Heart left ventricle (tissue), 16 donors: ENCODE data around the gene BARHL1. TPM values are rescaled to one million over a fixed set of nuclear protein-coding genes. Genes with fewer than 3 reads are reported as not detected.

Experiments used
- ATAC-seq, 4 donors: fragments of 200-7000 bp; cut with Tn5 transposase; one replicate each; pipeline ENCODE4 v1.9.1; 2020 to 2022; ENCODE audit warnings: moderate library complexity in 4 of 4, mild to moderate bottlenecking in 3 of 4, moderate number of reproducible peaks in 1 of 4
- DNase-seq, 5 donors: peaks; one replicate each; pipeline ENCODE4 v3.0.0-alpha.2; 2020
- H3K27ac ChIP-seq, 12 donors: fragments of 200-600 bp; sonication (generic) in 4 of 12; one replicate each; pipeline versions ENCODE4 v1.5.0 to v1.8.0; 2016 to 2022; ENCODE audit warnings: mild to moderate bottlenecking in 2 of 12
- H3K27me3 ChIP-seq, 9 donors: fragments of 200-600 bp; sonication (generic) in 2 of 9; one replicate each; pipeline versions ENCODE4 v1.5.1 to v1.8.0; 2016 to 2022; ENCODE audit warnings: mild to moderate bottlenecking in 3 of 9
- H3K36me3 ChIP-seq, 9 donors: fragments of 200-600 bp; sonication (generic) in 2 of 9; one replicate each; pipeline versions ENCODE4 v1.5.0 to v1.8.0; 2018 to 2022; ENCODE audit warnings: mild to moderate bottlenecking in 2 of 9
- H3K4me1 ChIP-seq, 12 donors: fragments of 200-600 bp; sonication (generic) in 4 of 12; one replicate each; pipeline versions ENCODE4 v1.5.0 to v1.8.0; 2016 to 2022; ENCODE audit warnings: mild to moderate bottlenecking in 3 of 12
- H3K4me3 ChIP-seq, 12 donors: fragments of 200-600 bp; sonication (generic) in 4 of 12; one replicate each; pipeline versions ENCODE4 v1.5.0 to v1.8.0; 2017 to 2022; ENCODE audit warnings: mild to moderate bottlenecking in 9 of 12, moderate library complexity in 4 of 12
- H3K9me3 ChIP-seq, 12 donors: fragments of 200-600 bp; sonication (generic) in 4 of 12; one replicate each; pipeline versions ENCODE4 v1.5.0 to v1.8.0; 2016 to 2022; ENCODE audit warnings: mild to moderate bottlenecking in 1 of 12
- POLR2A ChIP-seq, 2 donors: fragments of 450-650 bp; IDR thresholded peaks; one replicate each; pipeline ENCODE4 v1.6.1; 2017; ENCODE audit warnings: antibody characterized with exemption in 2 of 2, mild to moderate bottlenecking in 2 of 2, moderate library complexity in 2 of 2
- WGBS, 4 donors: extraction: QIAGEN DNeasy Blood & Tissue Kit in 2 of 4; methylation state at CpG; one replicate each; pipeline versions ENCODE4 v1.1.5 to v1.1.7; 2013 to 2018; 5-methylcytosine and 5-hydroxymethylcytosine counted together
- intact Hi-C, 10 donors: fragments of 100-400 bp; cut with DNase I; formaldehyde crosslinking; loops; one replicate each; pipeline versions ENCODE4 v1.11.1 to v1.14.2; 2022
- polyA plus RNA-seq, 2 donors: library from polyadenylated mRNA; stranded (reverse); fragments of 200-250 nt; gene quantifications; one replicate each; pipeline ENCODE4 v1.2.3, GENCODE V29; 2013
- total RNA-seq, 9 donors: library from RNA; depleted of rRNA in 2 of 9; stranded (reverse); fragments of >200 nt in 2 of 9; fragmentation: NEBNext Ultra II Directional in 3 of 9; extraction: Animal tissue kit (Norgen Biotek cat#: 25700) in 3 of 9; gene quantifications; one replicate each; pipeline versions ENCODE4 v1.1.0 to v1.2.4, GENCODE V29; 2016 to 2023
- TF ChIP-seq, protein P1 (sequence below), 12 donors: fragments of 200-600 bp; sonication (generic) in 4 of 12; IDR thresholded peaks; one replicate each; pipeline versions ENCODE4 v1.5.0 to v1.8.0; 2018 to 2022; ENCODE audit warnings: antibody characterized with exemption in 12 of 12, mild to moderate bottlenecking in 5 of 12
- donor health status: ischemic (EF 13 %, LVEDD 7.1; RV severe dilation, severe dysfunction).
- donor health status: healthy with polysubstance abuse.
- donor health status: DM: no; HTN: yes; CAD: no.
- donor health status: DM: no; HTN: no; CAD: no.
- donor health status: ischemic (EF 25% LVEDD 6.9; RV normal size, moderate dysfunction).
- donor health status: ischemic (EF 25% LVEDD 5.7; RV mildly dilated, moderate dysfunction).
- donor health status: healthy.
- donor health status: DM: yes; HTN: yes; CAD: no.
- donor health status: ischemic (EF 35%, LVEDD 5.7; RV mildly dilated, moderate dysfunction).
- donor health status: nonischemic (EF 11% LVEDD 7.7; RV severe dilation, severe dysfunction).
- donor health status: DM: yes; HTN: yes; CAD: no.
- donor health status: PGD.
- donor health status: ischemic (EF 29% LVEDD 5.4; RV normal size, mild dysfunction).
- donor health status: nonischemic (EF 23%, LVEDD 6.1; RV moderate dilation, normal function).

Gene BARHL1
- total and polyA plus RNA-seq, 11 donors, result not detected

- intact Hi-C loops, result no loop called here
- H3K4me1 ChIP-seq, result no peaks in the 10 kb centered on the region
- WGBS, 4 donors, result 84 to 89% (median 84%) methylated on average over 7 of the region's 7 CpGs
- peaks cover 0 to 66% (median 51%) of the 10 kb centered on the region in 9 donors for H3K36me3 ChIP-seq
- H3K9me3 ChIP-seq, result no peaks in the 10 kb centered on the region
- TF ChIP-seq POLR2A (IDR thresholded peaks at IDR 0.05), result no peak
- TF ChIP-seq, protein P1, sequence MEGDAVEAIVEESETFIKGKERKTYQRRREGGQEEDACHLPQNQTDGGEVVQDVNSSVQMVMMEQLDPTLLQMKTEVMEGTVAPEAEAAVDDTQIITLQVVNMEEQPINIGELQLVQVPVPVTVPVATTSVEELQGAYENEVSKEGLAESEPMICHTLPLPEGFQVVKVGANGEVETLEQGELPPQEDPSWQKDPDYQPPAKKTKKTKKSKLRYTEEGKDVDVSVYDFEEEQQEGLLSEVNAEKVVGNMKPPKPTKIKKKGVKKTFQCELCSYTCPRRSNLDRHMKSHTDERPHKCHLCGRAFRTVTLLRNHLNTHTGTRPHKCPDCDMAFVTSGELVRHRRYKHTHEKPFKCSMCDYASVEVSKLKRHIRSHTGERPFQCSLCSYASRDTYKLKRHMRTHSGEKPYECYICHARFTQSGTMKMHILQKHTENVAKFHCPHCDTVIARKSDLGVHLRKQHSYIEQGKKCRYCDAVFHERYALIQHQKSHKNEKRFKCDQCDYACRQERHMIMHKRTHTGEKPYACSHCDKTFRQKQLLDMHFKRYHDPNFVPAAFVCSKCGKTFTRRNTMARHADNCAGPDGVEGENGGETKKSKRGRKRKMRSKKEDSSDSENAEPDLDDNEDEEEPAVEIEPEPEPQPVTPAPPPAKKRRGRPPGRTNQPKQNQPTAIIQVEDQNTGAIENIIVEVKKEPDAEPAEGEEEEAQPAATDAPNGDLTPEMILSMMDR (IDR thresholded peaks at IDR 0.05), result no peak
- no peak for ATAC-seq
- no peaks in the 10 kb centered on the region for H3K27me3 ChIP-seq
- H3K4me3 ChIP-seq, result no peak overlapping the region
- DNase-seq, result no peak
- no peak overlapping the region for H3K27ac ChIP-seq
Measured at GRCh38 chr9:132631685-132632084, 49.3 kb downstream of the BARHL1 start.

- H3K36me3 ChIP-seq, result peaks cover 0 to 66% (median 48%) of the 10 kb centered on the region in 9 donors
- no peak for DNase-seq
- H3K4me1 ChIP-seq, result no peaks in the 10 kb centered on the region
- intact Hi-C loops, result no loop called here
- TF ChIP-seq POLR2A (IDR thresholded peaks at IDR 0.05), result no peak
- TF ChIP-seq, protein P1 (IDR thresholded peaks at IDR 0.05), result no peak
- 96 to 98% (median 96%) methylated on average over 7 of the region's 7 CpGs for WGBS, 4 donors
- H3K9me3 ChIP-seq, result no peaks in the 10 kb centered on the region
- H3K27me3 ChIP-seq, result no peaks in the 10 kb centered on the region
- H3K4me3 ChIP-seq, result no peak overlapping the region
- ATAC-seq, result no peak
- no peak overlapping the region for H3K27ac ChIP-seq
Measured at GRCh38 chr9:132632413-132633129, 50.2 kb downstream of the BARHL1 start.

DNA sequence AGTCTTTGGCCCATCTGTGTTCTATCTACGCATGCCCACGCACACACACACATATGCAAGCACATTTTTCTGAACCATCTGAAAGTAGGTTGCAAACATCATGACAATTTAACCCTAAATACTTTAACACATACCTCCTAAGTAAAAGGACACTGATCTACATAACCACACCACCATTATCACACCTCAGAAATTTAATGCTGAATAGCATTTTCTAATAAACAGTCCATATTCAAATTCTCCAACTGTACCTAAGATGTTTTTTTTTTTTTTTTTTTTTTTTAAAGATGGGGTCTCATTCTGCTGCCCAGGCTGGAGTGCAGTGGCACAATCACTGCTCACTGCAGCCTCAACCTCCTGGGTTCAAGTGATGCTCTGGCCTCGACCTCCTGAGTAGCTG is 51.9 kb downstream of the BARHL1 start:
- H3K36me3 ChIP-seq, result peaks cover 0 to 66% (median 47%) of the 10 kb centered on the region in 9 donors
- no peak overlapping the region for H3K4me3 ChIP-seq
- TF ChIP-seq, protein P1 (IDR thresholded peaks at IDR 0.05), result no peak
- TF ChIP-seq POLR2A (IDR thresholded peaks at IDR 0.05), result no peak
- no peaks in the 10 kb centered on the region for H3K4me1 ChIP-seq
- DNase-seq, result no peak
- no peak for ATAC-seq
- WGBS, 4 donors, result 96 to 100% (median 98%) methylated on average over 3 of the region's 3 CpGs
- no peak overlapping the region for H3K27ac ChIP-seq
- intact Hi-C loops, result no loop called here
- H3K27me3 ChIP-seq, result no peaks in the 10 kb centered on the region
- H3K9me3 ChIP-seq, result no peaks in the 10 kb centered on the region

DNA sequence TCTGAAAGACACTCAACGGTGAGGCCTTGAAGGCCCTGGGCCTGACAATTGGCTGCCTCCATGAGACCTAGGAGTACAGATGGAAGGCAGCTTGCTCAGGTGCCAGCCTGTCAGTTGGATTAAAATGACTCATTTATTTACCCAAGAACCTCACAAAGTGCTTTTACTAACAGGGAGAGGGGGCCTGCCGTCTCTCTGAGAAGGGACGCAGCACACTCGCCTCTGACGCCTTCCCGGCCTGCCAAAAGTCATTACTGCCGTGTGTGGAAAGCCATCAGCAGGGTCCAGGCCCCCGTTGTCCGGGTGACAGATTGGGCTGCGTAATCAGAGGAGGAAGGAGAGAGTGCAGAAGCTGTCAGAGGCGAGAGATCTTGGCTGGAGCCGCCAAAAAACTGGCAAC is 54.9 kb downstream of the BARHL1 start:
- Histone ChIP-seq H3K4me1 (no peaks in the 10 kb centered on the region), H3K27me3 (no peaks in the 10 kb centered on the region), H3K9me3 (no peaks in the 10 kb centered on the region), H3K4me3 (no peak overlapping the region), H3K27ac (no peak overlapping the region), H3K36me3 (peaks cover 3 to 71% (median 52%) of the 10 kb centered on the region in 9 donors)
- ATAC-seq, result no peak
- WGBS, 4 donors, result 83 to 87% (median 85%) methylated on average over 12 of the region's 12 CpGs
- intact Hi-C loops, result no loop called here
- DNase-seq, result no peak
- TF ChIP-seq POLR2A (IDR thresholded peaks at IDR 0.05), result no peak
- TF ChIP-seq, protein P1 (IDR thresholded peaks at IDR 0.05), result no peak
